CD4-positive, alpha-beta T cell treated with Interferon gamma for 1 hour (primary cell): ENCODE data around the gene CAPNS1.

Experiments
- DNase-seq: peaks from one replicate; pipeline ENCODE4 v3.0.0-alpha.2; 2020

The CAPNS1 gene

DNA sequence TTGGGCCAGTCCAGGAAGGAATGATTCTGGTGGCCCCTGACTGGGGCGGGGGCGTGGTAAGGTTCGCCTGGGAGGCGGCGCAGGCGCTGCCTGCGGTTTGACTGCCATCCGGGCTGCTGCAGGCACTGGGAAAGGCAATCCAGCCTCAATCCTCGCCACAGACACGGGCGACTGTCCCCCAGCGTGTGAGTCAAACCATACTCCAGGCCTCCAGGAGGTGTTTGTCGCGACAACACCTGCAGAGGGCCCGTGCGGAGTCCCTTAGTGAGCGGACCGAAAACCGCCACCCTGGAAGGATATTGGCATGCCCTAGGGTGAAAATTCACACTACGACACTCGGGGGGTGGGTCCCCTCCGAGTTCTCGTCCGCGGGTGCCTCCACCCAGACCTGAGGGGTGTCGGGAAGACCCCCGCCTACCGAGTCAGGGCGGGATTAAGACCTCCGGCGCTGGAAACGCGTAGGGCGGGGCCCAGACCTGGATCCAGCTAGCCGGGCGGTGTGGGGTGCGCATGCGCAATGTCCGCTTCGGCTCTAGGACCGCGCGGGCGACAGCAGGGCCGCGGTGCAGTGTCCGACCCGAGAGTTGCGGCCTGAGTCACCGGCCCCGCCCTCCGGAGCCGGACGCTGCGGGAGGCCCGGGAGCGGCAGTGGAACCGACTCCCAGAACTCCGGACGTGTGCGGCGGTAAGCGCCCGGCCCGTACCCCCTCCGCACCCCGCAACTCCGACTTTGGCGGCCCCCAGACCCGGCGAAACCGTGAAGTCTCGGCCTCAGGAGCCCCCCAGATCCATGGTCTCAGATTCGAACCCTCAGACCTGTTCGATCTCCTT is at the start of gene CAPNS1:
CAPNS1 (plus strand) TSS at position 594 of the 831 bp plus-strand sequence. CDS start 946 bp downstream, outside the sequence.
- DNase-seq, result peak; percentile 92

DNA sequence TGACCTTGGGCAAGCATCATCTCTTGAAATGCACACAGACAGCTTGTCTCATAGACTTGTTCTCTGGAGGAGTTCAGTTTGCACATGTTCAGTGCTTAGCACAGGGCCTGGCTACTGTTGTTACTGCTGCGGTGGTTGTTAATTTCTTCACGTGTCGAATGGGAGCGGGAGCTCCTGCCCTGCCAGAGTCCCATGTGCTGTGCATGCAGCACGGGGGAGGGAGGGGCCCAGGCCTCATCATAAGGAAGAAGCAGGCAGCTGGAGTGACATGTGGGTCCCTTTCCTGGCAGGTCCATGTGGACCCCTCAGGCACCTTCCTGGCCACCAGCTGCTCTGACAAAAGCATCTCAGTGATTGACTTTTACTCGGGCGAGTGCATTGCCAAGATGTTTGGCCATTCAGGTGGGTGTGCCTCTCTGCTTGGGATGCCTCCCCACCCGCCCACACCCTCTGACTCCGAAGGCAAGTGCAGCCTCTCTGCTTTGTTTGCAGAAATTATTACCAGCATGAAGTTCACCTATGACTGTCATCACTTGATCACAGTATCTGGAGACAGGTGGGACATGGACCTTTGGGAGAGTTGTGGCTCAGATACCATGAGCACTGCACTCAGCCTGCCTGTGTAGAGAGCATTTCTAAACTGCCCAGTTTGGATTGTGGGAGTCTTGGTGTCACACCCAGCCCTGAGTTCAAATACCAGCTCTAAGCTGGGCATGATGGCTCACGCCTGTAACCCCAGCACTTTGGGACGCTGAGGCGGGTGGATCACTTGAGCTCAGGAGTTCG is 48.8 kb upstream of the CAPNS1 start:
- no peak for DNase-seq

DNA sequence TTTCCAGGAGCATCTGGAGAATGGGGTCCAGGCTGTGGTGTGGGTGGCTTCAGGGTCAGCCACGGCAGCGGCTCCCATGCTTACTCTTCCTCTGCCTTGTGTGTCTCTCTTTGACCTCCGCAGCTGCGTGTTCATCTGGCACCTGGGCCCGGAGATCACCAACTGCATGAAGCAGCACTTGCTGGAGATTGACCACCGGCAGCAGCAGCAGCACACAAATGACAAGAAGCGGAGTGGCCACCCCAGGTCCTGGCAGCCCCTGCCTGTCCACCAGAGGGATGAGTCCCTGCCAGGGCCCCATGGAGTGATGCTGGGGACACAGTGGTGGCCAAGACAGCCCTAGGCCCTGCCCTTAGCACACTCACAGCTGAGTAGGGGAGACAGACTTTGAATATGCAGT is 47.3 kb upstream of the CAPNS1 start:
- DNase-seq, result no peak

DNA sequence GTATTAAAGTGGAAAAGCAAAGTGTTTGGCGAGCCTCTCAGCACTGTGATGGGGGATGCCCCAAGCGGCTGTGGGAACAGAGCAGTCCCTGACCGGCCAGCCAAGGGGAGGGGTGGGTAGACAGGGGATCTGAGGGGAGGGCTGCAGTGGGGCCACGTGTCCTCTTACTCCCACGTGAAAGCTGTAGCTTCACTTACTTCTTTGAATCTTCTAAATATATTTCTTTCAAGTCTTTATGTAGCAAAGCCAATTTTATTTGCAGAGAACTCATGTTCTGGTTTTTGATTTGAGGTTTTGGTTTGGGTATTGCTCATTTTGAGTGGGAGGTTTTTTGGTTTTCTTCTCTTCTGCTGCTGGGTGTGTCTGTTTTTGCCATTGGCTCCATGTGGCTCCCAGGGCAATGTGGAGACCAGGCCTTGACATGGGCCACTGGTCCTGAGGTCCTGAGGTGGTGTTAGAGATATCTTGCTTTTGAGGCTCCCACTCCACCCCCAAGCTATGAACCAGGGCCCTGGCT is 46.7 kb upstream of the CAPNS1 start:
- no peak for DNase-seq

DNA sequence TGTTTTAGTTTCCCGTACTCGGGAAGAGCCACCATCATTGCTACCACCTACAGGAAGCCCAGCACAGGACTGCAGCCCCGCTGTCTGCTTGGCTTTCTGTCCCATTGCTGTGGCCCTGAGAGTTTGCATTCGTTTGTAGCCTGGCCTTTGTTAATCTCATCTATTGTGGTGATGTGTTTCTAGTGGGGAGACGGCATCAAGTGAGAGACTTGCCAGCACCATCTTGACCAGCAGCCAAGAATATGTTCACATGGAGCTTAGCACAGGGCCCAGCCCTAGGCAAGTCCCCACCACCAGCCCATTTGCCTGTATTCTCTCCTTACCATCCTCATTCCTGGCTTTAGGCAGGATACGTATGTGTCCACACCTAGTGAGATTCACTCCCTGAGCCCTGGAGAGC is 46.2 kb upstream of the CAPNS1 start:
- DNase-seq, result no peak

DNA sequence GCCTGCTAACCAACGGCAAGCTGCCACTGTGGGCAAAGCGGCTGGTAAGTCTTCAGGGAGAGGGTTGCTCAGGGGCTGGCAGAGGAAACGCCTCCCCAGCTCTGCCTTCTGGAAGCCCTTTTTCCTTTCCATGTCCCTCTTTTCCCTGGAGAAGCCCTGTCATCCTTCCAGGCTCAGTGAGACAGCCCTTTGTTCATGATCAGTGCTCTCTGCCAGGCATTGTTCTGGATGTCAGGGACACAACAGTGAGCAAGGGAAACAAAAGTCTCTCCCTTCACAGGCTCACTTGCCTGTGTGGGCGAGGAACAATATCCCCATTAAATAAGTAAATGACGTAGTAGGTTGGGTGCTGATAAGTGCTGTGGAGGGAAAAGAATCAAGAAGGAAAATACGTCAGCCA is 42.8 kb upstream of the CAPNS1 start:
- DNase-seq, result no peak

DNA sequence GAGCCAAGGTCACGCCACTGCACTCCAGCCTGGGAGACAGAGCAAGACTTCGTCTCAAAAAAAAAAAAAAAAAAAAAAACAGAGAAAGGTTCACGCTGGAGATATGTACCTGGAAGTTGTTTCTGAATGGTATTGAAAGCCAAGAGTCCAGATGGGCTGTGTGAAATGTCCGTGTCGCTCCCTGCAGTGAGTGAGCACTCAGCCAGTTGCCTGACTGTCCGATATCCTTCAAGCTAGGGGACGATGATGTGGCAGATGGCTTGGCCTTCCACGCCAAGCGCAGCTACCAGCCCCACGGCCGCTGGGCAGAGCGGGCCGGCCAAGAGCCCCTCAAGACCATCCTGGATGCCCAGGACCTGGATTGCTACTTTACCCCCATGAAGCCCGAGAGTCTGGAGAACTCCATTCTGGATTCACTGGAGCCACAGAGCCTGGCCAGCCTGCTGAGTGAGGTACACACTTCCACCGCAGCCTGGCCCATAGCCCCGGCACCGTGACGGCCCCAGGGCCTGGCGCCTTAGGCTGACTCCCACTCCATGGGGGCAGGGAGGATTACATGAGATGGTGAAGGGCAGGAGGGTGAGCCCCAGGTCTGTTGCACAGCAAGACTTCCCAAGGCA is 40.6 kb upstream of the CAPNS1 start:
- no peak for DNase-seq

DNA sequence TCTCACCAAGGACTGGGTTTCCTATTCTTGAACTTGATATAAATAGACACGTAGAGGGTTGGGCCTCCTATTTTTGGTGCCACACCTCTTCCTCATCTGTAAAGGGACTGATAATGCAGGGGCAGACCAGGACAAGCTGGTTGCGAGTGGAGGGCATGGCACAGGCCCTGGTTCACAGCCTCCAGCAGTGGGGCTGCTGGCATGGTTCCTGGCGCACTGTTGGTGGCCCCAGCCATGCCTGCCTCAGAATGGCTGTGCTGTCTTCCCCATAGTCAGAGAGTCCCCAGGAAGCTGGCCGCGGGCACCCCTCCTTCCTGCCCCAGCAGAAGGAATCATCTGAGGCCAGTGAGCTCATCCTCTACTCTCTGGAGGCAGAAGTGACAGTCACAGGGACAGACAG is 39.4 kb upstream of the CAPNS1 start:
- no peak for DNase-seq

DNA sequence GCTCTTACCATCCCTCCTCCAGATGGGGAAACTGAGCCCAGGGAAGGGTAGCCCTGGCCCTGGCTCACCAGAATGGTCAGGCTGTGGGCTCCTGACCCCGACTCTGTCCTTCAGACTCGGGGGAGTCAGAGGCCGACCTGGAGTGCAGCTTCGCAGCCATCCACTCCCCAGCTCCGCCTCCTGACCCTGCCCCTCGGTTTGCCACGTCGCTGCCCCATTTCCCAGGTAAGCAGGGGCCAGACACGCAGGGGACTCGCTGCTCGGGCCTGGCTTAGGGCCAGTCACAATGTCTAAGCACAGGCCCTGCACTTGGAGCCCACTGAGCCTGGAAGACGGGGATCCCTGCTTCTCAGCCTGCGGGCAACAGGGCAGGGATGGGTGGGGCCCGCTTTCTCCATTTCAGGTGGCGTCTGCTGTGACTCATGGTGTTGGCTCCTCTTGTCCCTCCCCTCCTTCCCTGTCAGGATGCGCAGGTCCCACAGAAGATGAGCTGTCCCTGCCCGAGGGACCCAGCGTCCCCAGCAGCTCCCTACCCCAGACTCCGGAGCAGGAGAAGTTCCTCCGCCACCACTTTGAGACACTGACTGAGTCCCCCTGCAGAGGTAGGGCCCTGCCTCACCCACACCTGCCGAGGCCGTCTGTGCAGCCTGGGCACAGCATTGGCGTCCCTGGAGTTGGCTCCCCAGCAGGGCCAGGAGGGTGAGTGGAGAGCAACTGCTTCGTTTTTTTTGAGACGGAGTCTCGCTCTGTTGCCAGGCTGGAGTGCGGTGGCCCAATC is 38.1 kb upstream of the CAPNS1 start:
- no peak for DNase-seq

DNA sequence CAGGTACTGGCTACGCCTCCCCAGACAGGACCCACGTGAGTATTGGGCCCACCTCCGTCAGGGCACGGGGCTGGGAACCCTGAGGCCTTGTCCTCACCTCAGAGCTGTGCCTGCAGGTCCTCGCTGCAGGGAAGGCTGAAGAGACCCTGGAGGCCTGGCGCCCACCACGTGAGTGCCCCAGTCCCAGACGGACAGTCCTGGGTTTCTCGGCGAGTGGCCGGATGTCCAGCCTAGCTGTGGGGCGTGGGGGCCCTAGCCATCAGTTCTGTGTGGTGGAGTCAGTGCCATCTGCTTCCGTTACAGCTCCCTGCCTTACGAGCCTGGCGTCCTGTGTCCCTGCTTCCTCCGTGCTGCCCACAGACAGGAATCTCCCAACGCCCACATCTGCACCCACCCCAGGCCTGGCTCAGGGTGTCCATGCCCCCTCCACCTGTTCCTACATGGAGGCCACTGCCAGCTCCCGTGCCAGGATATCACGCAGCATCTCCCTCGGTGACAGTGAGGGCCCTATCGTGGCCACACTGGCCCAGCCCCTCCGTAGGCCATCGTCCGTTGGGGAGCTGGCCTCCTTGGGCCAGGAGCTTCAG is 36.7 kb upstream of the CAPNS1 start:
- DNase-seq, result no peak

DNA sequence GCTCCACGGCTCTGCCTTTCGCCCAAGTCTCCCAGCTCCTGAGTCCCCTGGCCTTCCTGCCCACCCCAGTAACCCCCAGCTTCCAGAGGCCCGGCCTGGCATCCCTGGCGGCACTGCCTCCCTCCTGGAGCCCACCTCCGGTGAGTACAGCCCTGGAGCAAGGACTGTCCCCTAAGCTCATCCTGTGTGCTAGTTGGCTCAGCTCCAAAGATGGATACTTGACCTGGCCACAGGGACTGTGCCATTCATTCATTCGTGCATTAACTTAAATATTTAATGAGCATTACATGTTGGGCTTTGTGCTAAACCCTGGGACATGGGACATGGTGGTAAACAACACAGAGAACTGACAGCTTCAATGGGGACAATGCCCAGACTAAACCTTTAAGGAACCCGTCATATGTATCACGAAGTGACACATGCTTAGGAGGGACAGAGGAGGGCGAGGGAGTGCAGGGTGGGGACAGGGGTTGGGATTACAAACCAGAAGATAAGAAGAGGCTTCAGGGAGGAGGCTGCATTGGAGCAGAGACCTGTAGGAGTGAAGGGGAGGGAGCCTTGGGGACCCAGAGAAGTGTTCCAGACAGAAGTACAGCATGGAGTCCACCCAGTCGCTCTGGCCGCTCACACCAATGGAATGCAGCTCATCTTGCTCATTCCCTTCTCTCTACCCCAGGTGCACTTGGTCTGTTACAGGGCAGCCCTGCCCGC is 35.9 kb upstream of the CAPNS1 start:
- DNase-seq, result no peak

DNA sequence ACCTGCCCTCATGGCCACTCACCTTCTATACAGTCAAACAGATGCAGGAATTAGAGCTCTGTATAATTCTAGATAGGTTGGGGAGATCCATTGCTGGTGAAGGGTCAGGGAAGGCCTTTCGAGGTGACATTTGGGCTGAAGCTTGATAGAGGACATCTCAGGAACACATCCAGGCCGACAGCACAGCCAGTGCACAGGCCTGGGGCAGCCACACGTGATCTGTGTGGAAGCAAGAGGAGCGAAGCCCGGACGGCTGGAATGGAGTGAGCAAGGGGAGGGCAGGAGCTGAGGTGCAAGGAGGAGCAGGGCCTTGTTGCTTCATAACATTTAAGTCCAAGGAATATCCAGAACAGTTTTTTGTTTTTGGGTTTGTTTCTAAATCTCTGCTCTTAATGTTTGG is 33.4 kb upstream of the CAPNS1 start:
- no peak for DNase-seq

DNA sequence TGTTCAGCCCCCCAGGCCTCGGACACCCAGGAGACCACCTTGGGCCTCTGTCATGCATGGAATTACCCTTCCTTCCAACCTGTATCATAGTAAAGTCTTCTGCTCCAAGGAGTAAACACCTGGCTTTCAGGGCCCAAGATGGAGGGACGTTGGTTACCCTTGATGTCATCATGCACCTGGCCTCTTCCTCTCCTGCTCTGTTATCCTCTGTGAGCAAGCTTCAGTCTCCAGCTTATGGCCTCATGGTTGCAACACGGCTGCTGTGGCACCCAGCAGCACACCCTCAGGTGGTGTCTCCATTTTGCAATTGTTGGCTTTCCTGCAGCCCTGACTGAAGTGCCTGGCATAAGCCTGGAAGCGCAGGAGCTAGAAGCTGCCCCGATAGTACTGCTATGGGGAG is 32.9 kb upstream of the CAPNS1 start:
- DNase-seq, result no peak

DNA sequence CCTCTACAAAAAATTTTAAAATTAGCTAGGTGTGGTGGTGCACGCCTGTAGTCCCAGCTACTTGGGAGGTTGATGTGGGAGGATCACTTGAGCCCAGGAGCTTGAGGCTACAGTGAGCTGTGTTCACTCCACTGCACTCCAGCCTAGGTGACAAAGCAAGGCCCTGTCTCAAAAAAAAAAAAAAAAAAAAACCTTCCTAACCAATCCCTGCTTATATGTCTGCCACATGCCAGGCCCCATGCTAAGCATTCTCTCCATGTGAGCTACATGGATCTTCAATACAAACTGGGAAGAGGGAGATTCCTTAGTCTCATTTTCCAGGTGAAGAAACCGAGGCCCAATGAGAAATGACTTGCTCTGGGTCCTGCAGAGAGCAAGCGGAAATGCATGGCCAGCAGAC is 31.2 kb upstream of the CAPNS1 start:
- DNase-seq, result no peak

DNA sequence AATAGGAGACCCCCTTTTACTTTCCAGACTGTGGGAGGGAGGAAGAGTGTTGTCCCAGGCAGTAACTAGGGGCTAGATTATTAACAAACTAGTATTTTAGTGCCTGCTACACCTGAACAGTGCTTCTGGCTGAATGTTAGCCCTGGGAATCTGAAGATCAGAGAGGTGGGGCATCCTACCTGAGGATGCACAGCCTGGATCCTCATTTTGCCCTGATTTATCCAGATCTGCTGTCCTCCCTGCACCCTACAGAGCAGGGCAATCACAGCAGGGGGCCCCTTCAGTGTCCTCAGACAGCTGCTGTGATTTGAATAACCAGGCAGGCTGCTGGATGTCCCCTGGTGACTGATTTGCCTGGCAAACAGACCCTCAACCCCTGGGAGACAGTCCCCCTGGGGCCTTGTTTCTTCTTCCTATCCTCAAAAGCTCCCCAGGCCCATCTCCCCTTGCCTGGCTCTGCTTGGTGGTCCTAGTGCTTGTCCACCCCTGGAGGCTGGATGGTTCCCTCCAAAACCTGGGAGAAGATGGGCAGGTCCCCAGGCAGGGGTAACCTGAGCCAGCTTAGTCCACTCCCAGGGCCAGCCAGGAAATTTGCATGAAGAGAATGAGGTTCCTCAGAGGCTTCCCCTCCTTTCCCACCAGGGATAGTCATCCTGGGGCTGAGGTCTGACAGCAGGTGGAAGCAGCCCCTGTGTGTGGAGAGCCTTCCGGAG is 29.2 kb upstream of the CAPNS1 start, which contains the start of gene OVOL3:
OVOL3 (plus strand) TSS at position 657 of the 713 bp plus-strand sequence. CDS start 60 bp downstream, outside the sequence.
- DNase-seq, result no peak

DNA sequence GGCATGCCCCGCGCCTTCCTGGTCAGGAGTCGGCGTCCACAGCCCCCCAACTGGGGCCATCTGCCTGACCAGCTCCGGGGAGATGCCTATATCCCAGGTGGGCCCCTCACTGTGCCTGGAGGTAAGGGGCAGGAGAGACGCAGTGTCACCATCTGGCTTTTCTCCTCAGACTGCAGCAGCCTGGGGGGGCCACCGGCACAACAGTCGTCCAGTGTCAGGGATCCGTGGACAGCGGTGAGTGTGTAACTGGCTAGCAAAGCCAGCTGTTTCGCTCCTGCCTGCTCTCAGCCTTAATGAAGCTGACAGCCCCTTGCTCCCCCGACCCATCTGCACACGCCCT is 28.7 kb upstream of the CAPNS1 start:
- DNase-seq, result no peak

DNA sequence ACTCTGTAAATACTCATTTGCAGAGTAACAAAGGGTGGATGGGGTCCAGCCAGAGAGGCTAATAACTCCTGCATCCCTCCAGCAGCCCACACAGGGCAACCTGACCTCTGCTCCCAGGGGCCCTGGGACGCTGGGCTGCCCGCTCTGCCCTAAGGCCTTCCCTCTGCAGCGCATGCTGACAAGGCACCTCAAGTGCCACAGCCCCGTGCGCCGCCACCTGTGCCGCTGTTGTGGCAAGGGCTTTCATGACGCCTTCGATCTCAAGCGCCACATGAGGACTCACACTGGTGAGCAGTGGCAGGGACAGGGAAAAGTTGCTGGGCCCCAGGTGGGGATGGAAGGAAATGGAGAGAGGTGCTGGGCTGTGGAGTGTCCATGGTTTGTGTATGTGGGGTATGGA is 27.2 kb upstream of the CAPNS1 start:
- DNase-seq, result no peak

DNA sequence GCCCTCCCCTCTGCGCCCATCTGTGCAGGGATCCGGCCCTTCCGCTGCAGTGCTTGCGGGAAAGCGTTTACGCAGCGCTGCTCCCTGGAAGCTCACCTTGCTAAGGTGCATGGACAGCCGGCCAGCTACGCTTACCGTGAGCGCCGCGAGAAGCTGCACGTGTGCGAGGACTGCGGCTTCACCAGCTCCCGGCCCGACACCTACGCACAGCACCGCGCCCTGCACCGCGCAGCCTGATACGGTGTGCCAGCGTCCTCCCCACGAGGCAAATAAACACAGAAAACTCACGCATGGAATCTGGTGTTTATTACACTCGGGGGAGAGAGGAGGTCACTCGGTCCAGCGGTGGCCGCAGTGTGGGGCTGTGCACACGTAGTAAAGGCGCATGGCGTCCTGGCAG is 26.4 kb upstream of the CAPNS1 start:
- no peak for DNase-seq

DNA sequence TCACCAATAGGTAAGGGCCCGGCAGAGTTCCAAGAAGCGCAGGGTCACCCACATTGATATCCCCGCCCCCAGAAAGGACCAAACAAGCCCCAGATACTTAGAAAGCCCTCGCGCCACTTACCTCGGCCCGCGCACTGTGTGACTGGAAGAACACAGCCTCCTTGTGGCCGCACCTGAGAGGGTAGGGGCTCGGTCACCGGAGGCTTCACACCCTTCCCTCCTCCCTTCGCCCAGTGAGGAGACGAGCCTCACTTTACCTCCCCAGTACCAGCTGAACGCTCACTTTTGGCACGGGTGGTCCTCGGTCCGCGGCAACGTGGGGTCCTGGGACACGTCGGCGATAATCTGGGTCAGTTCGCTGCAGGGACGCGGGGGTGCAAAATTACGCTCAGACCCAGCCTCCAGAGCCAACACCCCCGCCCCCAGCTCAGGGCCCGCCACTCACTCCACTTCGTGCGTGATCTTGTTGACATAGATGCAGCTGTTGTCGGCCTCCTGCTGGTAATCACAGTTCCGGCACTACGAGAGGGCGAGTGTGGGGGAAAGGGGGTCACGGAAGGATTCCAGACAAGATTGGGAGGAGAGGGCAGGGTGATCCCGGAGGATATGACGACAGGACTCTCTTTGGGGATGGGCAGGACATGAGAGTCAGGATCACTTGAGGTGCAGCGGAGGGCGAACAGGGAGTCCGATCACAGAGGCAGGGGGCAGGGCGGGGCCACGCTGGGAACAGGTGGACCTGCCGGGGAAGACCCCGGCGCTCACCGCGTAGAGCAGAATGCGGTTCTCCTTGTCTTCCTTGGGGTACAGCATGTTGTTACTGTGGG is 25.8 kb upstream of the CAPNS1 start:
- DNase-seq, result no peak
